ENCODE results near the gene ARHGAP10.

- TF ChIP-seq POLR2A (IDR thresholded peaks at IDR 0.05; ENCODE audit: low read depth, low read length) (no peak), SPI1 (IDR thresholded peaks at IDR 0.05; ENCODE audit: low read depth, low read length) (no peak), TAF1 (IDR thresholded peaks at IDR 0.05; ENCODE audit: low read depth, low read length) (no peak)
These were observed 210.8 kb downstream of the ARHGAP10 start for GRCh38 chr4:147942729-147943128.
